ENCODE results near the gene PHAF1.
A peak's percentile ranks its signal among the peaks of the same experiment; 100 is the strongest.

Gene PHAF1

DNA sequence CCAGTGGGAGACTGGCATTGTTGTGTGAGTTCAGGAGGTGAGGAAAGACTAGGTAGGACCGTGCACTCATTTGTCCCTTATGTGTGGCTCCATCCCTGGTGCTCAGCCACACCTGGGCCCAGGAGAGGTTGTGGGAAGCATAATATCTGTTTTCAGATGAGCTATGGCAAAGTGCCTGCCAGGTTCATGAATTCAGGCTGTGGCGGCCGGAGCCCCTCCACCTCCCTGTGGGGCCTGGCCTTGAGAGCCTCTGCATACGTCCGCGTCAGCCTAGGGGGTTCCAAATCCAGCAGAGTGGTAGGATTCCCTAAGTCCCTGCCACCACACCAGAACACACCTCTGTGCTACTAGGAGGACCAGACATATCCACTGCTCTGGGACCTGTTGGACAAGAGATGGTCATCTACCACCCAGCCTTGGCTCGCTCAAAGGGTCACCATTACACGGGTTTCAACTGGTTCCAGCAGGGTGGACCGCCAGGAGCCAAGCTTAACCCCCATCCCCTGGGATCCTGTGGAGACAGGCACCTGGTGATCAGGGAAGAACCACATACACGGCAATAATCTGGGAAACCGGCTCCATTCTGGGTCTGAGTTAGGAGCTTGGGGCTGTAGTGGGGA, 39.0 kb downstream of the PHAF1 start:
- no peak for DNase-seq

DNA sequence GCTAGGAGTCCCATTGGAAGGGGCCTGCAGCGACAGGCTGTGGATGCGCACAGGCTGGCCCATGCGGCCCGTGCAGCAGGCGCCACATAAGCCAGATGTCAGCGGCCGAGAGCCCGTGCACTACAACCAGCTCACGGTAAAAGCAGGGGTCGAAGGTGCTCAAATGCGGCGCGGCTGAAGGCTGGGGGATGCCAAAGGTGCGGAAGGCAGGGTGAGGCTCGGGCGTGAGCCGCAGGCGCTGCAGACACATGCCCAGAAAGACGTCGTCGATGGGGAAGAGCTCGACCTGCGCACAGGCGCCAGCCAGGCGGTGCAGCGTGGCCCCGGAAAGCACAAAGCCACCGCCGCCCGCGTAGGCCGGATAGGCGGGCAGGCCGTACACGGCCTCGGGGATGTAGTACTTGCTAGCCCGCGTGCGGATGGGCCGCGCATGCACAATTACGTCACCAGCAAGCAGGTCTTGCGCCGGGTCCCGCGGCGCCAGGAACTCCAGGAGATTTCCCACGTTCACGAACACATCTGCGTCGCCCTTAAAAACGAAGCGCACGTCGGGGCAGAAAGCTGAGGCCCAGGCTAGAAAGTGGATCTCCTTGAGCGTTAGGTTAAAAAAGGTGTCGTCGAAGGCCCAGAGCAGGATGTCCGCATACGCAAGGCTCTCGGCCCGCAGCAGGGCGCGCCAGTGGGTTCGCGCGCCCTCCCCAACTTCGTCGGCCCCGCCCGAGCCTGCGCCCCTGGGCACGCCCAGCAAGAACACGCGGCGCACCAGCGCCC, 39.7 kb downstream of the PHAF1 start:
- DNase-seq: no peak

DNA sequence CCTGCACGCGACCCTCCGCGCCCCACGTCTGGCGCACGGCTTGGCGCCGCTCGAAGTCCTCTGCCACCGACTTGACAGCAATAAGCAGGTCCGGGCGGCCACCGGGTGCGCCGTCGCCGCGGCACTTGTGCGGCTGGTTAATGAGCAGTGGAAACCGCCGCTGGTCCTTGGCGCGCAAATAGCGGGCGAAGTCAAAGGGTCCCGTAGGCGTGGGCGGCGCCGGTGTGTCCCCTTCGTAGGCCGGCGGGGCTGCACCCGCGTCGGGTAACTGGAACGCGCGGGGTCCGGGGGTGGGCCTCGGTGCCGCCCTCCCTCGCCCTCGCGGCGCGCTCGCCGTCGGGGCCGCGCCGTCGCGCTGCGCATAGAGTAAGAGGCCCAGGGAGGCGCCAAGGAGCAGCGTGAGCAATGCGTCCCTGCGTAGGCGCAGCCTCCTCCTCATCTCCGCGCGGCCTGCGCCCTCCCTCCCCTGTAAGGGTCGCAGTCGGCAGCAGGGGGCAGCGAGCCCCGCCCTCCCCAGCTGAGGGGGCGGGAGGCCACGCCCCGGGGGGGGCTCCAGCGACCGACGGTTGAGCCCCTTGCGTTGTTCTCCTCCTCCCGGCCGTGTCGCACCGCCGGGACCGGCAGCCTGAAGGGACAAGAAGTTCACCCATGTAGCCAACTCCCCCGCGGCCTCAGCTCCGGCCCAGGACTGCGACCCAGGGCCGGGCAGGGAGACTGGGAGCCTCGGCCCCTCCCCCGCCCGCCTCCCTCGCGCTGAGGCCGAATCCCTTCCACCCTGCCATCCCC, 40.5 kb downstream of the PHAF1 start:
- DNase-seq: no peak

DNA sequence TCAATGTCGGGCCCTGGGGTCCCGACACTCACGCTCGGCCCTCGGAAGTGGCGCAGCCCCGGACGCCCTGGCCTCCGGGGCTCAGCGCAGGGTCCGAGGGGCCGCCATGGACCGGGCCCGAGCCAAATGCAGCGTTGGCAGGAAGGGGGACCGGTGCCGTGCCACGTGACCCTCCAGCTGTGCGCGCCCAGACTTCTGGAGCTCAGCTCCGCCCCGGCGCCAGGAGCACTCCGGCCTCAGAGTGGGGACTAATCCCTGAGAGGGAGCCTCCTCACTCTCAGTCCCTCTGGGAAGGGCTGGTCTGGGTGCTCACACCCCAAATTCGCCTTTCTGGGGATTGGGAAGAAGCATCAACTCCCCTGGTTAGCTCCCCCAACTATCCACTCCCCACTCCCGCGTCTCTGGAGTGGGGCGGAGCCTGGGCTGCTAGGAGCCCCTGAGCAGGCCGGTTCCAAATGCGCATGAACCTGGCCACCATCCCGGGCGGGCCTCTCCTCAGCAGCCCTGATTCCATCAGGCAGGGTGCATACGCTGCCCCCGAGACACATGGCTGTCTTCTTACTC, 41.2 kb downstream of the PHAF1 start, which contains the start of gene B3GNT9:
Gene B3GNT9, minus strand, starts transcription at position 166 of the 564 bp plus-strand sequence. CDS start 513 bp downstream, outside the sequence.
- no peak for DNase-seq

DNA sequence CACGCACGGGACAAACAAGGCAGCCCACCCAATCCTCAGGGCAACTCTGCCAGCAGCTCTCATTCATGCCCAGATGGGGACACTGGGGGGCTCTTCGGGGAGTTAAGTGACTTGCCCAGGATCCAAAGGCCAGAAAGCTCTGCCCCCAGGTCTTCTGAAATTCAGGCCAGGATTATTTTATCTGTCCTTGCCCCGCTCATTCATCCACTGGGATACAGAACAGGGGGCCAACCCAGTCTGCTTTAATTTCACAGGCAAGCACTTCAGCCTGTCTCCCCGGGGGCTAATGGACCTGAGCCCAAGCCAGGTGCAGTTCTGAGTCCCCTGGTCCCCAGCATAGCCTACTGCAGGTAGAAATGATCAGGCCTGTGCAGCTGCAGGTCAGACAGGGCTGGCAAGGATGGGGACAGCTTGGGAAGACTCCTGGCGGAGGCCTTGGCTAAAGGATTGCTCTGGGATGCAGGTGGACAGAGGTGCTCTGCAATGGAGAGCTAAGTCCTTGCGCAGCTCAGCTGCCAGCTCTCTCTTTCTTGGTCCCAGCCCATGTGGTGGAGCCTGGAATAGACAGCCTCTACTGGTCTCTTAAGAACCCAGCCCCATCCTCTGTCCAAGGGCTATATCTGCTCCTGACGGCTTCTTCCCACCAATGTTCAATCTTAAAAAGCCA, 41.8 kb downstream of the PHAF1 start:
- DNase-seq: no peak

DNA sequence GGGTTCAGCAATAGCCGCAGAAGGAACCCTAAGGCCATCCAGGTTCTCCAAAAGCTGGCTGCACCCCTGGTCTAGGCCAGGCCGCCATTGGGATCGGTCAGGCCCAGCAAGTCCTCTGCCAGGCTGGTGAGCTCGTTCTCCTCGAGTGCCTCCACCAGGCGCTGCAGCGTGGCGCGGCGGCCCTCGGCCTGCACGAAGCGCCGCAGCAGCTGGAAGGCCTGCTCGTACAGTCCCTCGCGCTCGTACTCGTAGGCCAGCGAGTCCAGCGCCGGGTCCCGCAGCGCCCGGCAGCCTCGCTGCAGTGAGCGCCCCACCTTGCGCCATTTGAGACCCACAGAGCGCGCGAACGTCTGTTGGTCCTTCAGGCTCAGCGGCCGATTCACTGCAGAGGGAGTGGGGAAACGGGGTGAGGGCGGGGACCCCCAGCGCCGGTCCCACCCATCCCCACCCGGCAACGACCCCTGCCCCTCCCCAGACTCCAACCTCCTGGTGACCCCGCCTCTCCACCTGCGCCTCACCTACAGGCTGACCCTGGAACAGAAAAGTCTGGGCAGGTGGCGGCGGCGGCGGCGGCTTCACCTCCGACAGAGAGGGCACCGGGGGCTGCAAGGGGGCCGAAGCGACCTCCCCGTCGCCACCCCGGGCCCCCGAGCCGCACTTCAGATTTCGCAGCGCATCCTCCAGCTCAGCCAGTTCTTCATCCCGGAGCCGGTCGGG, 45.0 kb downstream of the PHAF1 start:
- peak in 1 of 2 experiments; percentile 1 for DNase-seq

DNA sequence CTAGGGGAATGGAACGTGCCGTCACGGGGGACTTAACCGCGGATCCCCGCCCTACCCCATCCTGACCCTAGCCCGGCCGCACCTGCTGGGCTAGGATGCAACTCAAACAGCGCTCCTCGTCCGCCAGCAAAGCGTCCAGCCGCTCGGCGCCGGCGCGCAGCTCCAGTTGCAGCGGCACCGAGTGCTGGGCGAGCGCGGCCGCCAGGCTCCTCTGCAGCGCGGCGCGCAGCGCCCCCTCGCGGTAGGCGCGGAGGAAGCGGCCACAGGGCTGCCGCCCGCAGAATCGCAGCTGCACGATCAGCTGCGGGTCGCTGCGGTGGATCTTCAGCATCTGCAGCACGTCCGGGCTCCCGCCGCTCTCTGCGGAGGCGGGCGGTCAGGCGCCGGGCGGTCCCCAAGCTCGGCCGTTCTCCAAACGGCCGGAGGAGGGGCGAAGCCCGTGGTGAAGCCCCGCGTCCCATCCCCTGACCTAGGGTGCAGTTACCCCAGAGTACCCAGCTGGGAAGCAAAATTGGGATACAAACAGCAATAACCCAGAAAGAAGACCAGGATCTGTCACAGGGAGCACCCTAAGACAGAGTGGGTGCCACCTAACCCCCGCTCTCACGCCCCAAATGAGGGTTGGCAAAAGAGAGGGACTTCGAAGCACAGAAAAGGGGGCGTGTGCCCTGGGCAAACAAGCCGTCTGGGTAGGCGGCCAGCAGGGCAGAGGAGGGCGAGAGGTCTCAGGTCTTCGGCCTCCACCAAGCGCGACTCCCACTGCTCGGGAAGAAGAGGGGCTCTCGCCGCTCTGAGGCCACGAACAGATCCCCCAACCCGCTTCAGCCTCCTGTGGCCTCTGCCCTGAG, 45.8 kb downstream of the PHAF1 start:
- peak in 1 of 2 experiments; percentile 7 for DNase-seq

DNA sequence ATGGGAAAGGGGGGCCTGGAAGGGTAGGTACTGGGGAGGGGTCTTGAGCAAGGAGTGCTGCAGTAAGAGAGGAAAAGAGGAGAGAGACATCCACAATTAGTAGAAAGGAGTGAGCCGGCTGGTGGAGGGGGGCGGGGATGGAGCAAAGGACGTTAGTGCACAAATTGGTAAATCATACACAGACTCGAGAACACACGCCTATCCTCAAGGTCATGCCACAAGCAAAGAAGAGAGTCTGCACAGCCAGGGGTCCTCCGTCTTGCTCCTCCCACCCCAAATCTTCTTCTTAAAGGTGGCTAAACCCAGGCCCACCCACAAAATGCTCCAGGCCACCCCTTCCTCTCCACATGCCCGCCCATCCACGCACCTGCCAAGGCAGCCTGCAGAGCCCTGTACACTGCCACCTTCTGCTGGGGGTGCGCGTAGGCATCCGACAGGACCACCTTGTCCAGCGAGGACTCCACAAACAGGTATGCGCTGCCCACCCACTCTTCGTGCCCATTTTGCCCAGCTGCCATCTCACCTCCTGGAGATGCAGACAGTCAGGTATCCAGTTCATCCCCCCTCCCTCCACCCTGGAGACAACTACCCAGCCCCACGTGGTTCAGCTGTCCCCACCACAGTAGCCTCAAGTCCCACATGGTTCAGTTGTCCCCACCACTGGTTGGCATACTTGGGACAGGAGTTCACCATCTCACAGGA, 46.6 kb downstream of the PHAF1 start:
- no peak for DNase-seq

DNA sequence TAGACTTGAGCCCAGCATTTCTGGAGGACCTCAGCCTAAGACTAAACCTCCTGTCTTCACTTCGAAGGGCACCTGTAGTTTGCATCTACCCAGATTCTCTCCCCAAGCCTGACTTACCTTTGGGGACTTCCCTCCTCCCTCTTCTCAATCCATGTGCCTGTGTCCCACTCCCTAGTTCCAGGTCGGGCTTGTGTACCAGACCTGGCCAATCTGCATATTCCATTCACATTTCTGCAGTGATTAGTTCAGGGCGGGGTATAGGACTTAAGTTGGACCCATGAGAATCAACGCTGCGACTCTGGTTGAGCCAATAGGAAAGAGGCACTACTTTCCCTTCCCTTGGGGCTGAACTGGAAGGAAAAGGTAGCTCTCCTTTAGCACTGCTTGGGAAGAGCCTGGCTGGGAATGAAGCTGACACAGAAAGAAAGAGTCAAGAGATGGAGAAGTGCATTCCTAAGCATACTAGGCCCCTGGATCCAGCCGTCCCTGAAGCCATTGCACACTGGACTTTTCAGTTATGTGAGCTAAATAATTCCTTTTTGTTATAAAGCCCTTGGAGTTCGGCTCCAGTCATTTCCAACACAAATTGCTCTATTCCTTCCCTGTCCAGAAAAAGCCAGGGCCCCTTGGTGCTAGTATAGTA, 47.5 kb downstream of the PHAF1 start:
- no peak for DNase-seq

DNA sequence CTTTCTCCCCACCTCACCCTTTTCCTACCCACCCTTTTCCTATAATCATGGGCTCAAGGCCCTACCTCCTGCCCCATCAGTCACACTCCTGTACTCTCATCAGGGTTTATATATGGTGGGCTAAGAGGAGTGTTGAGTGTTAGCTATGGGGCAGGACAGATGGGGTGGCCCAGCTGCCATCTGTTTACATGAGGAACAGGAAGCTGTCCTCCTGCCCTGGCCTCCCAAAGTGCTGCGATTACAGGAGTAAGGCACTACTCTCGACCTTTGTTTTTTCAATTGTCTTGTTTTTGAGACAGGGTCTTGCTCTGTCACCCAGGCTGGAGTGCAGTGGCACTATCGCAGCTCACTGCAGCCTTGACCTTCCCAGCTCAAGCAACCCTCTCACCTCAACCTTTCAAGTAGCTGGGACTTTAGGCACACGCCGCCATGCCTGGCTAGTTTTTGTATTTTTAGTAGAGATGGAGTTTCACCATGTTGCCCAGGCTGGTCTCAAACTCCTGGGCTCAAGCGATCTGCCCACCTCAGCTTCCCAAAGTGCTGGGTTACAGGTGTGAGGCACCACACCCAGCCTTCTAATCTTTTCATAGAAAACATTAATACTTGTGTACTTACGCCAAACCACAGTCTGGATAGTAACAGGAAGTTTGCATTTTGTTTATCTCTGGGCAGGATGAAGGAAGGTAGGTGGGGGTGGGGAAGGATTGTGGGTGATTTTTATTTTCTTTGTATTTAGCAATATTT, 48.3 kb downstream of the PHAF1 start:
- DNase-seq: no peak

DNA sequence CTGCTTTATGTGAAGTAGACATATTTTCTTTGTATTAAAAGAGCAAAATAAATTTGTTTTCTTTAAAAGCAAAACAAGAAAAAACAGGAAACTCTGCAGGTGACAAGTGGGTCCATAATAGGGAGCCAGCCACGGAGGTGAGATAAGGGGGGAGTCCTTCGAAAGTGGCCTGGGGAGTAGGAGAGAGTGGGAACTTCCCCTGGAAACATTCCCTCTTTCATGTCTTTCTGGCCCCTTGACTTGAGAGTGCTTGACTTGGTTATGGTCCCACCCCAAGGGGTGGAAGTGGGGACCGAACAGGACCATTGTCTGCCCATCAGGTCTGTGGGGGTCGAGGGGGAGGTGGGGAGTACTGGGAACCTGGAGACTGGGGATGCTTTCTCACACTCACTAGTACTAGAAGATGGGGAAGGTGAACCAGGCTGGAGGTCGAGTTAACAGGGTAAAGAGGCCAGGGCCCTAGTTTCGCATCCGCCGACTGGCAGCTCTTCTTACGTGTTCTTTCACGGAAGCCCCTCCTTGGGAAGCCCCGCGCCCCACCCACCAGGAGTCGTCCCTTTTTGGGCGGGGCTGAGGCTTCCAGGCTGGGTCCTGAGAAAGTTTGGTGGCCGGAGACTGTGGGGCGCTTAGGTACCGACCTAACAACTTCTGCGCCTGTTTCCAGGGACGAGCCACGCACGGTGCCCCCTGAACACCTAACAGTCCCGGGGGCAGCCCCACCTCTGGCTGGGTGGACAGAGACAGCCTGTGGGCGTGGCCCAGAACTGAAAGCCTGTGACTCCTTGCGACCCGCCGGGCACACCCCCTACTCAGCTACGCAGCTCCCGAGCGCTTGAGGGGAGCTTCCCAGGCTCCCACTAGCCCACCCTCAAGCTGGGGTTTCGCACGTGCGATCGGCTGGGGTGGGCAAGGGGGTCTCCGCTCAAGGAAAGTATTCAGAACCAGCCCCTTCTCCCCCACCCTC, 49.2 kb downstream of the PHAF1 start:
- DNase-seq: no peak

DNA sequence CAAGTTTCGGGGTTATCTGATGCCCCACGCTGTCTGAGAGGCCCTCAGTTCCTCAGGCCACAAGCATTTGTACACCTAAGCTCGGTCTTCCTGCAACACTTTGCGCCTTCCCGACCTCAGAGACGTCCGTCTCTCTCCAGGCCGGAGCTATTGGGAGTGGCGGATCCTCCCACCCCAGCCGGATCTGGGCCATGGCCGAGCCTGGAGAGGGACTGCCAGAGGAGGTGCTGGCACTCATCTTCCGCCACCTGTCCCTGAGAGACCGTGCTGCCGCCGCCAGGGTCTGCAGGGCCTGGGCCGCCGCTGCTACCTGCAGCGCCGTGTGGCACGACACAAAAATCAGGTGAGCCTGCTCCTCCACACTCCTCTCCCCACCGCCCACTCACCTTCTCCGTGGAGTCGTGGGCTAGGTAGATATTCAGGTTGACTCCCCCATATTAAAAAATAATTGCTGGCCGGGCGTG, 51.9 kb downstream of the PHAF1 start:
- DNase-seq: no peak

DNA sequence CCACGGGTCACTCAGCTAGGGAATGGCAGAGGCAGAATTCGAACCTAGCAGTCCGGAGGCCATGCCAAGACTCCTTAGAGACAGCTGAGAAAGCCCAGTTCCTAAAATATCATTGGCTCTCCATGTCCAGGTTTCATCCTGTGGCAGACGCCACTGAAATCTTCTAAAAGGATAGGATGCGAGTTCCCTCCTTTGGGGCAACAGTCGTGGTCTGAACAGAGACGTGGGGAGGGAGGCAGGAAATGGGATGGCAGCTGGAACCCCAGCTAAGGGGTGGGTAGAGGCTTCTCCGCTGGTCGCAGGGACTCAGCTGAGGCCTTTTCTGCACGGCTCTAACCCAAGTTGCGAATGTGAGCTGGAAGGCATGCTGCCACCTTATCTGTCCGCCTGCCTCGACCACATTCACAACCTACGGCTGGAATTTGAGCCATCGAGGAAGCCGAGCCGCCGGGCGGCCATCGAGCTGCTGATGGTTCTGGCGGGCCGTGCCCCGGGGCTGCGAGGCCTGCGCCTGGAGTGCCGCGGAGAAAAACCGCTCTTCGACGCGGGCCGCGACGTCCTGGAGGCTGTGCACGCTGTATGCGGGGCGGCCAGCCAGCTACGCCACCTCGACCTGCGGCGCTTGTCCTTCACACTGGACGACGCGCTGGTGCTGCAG, 52.9 kb downstream of the PHAF1 start:
- no peak for DNase-seq

DNA sequence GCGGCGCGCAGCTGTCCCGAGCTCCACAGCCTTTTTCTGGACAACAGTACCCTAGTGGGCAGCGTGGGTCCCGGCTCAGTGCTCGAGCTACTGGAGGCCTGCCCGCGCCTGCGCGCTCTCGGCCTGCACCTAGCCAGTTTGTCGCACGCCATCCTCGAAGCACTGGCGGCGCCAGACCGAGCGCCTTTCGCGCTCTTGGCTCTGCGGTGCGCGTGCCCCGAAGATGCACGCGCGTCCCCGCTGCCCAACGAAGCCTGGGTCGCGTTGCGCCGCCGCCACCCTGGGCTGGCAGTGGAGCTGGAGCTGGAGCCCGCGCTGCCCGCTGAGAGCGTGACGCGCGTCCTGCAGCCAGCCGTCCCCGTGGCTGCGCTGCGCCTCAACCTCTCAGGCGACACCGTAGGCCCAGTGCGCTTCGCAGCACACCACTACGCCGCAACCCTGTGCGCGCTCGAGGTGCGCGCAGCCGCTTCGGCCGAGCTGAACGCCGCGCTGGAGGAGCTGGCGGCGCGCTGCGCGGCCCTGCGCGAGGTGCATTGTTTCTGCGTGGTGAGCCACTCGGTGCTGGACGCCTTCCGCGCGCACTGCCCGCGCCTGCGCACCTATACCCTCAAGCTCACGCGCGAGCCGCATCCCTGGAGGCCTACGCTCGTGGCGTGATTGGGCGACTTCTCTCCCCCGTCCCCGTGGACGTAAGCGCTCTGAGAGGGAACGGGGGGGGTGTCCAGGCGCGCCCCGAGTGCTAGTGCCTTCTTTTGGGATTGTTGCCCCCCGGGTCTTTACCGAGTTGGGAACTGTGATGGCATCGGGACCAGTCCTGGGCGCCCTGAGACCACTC, 53.6 kb downstream of the PHAF1 start:
- peak; percentile 64 to 68 for DNase-seq

DNA sequence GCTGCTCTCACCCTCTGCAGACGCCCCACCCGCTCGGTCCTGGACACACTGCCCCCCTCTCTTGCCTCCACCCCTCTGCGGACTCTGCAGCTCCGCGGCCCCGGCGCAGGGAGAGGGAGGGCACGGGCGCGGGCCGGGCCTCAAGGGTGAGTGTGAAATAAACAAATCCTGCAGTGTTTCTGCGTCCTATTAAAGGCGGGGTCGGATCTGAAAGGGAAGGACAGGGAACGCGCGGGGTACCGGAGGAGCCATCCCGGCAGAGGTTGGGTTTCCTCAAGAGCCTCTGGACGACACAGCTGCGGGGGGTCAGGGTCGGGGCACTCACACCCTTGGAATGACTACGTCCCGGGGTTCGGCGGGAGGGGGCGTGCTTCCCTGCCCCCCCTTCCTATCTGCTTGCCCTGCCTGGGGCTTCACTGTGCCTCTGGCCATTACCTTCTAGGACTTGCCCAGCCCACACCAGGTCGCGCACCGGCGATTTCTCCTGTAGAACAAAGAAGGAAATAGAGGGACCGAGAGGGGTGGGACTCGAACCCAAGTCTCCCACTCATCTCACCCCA, 54.3 kb downstream of the PHAF1 start:
- no peak for DNase-seq

DNA sequence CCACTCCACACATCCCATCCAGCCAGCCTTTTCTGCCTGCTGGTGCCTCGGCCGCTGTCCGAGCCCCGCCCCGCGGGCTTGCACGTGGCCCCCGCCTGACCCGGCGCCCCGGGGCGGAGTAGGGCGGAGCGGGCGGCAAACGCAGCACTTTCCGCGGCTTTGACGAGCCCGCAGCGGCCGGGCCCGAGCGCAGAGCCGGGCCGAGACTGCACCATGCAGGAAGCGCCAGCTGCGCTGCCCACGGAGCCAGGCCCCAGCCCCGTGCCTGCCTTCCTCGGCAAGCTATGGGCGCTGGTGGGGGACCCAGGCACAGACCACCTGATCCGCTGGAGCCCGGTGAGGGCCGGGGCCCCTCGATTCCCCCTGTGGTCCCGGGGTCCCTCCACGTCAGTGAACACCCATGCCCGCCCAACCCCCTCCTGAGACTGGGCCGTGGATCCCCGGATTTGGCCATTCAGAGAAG, 54.9 kb downstream of the PHAF1 start, which contains the start of gene HSF4:
Gene HSF4, plus strand, starts transcription at position 147 of the 463 bp plus-strand sequence. Its CDS starts 67 bp downstream, at position 214.
- DNase-seq: no peak
